HG03520 (cell line): ENCODE results near the gene GGT5.
A peak's percentile ranks its signal among the peaks of the same experiment; 100 is the strongest.
"Not testable (repeated sequence)": the region's sequence is repeated elsewhere in the genome, so short reads cannot be mapped to it uniquely, and the experiment has no call there.

ENCODE experiments used
- ATAC-seq: cut with Tn5 transposase; IDR thresholded peaks from one replicate; pipeline ENCODE4 v1.9.1; 2021; ENCODE audit warnings: mild to moderate bottlenecking, moderate library complexity; ENCODE audit not compliant: unreplicated experiment

The GGT5 gene

GRCh38 chr22:24245030-24245431, at the start of gene GGT5:
GGT5 (minus strand) TSS chr22:24245082; CDS start chr22:24244725, 357 bp downstream.
- not testable (repeated sequence) for ATAC-seq

DNA sequence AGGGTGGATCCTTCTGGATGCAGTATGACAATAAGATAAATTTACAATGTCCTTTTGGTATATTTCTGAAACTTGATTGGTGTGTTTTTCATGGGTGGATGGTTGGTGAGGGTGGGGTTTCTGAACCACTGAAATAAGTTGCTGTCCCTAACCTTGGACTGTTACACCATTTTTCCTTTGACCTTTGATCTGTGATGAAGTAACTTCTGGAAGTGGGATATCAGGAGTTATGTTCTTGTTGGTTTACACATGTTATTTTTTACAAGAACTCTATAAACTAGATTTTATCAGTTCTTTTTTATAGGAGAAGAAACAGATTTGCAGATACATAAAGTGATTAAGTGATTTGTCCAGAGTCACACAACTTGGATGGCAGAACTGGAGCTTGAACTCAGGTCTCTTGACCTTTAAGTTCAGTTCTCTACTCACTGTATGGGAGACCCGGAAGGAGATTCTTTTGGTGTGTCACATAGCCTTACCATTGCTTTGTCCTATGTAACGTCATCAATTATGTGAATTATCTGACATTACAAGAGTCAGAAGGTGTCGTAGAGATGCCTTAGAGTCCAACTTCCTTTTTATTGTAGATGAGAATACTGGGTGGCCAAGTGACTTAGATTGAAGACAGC, 47.4 kb upstream of the GGT5 start:
- ATAC-seq = not testable (repeated sequence)

DNA sequence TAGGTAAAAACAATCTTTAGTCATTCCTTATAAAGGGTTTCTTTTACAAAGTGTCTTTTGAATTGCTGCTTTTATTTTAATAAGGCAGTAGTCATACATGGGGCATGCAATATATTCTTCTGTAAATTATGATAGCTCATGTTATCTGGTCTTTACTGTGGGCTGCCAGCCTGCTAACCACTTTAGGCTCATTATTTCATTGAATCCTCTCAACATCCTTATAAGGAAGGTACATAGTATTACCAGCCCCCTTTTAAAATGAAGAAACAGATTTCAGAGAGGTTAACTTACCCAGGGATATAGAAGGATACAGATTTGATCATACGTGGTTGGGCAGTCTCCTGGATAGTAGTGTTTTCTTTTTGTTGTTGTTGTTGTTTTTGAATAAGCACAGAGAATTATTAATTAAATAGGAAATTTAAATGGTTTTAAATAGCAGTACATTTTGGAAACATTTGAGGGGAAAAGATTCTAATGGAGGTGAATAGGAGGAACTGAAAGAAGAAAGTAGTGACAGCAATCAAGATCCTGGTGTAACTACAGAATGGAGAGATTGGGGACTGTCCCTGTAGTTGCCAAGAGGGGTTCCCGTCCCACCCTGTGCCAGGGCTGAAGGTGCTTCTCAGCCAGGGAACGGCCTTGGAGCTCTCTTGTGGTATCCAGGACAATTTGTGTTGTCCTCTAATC, 46.8 kb upstream of the GGT5 start:
- ATAC-seq = no peak

DNA sequence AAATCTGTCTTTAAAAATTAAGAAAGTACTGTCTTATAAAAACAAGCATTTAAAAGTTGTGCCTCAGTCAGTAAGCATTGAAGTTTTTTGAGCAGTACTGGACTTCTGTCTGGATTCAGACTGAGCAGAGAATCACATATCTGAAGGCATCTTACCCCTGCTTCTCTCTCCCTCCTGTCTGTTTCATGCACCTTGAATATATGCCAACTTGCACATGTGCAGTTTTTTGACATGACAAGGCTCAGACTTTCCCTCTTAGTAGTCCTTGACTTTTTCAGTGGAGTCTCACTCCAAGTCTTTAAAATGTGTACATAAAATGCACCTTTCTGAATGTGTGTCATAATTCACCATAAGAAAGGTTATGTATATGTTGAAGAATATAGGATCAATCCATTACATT, 45.6 kb upstream of the GGT5 start:
- ATAC-seq = no peak

DNA sequence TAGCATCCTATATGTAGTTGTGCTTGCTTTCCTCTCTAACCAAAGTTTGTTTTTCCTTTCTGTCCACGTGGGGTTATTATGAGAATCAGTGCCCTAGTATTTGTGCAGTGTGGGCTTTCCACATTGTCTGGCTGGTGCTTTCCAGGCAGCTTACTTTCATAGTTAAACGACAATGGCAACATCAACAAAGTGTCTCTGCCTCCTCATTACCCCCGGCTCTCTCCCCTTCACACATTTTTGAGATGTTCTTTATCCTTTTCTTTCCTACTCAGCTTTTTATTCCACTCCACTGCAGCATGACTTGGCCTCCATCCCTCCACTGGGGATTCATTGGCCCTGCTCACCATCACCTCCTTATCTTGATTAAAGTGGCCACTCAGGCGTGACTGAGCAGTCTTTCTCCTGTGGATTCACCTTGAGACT, 44.9 kb upstream of the GGT5 start:
- no peak for ATAC-seq

GRCh38 chr22:24289114-24289513, 44.2 kb upstream of the GGT5 start:
- ATAC-seq = no peak

DNA sequence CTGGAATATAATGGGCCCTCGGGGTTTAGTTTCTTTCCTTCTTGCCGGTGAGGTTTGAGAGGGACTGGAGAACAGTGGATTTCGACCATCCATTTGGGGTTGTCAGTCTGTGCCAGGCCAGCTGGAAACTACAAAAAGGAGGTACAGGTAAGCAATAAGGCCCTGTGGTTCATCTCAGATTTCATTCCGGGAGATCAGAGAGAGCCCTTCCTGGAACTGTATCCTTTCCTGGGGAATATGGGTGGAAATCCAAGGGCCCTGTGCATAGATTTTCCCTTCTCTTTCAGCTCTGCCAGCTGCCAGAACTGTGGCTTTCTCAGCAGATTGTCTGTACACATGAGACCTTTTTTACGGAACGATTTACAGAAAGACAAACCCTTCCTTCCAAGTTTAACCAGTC, 42.9 kb upstream of the GGT5 start:
- ATAC-seq = not testable (repeated sequence)

GRCh38 chr22:24287212-24287611, 42.3 kb upstream of the GGT5 start:
- ATAC-seq = not testable (repeated sequence)

DNA sequence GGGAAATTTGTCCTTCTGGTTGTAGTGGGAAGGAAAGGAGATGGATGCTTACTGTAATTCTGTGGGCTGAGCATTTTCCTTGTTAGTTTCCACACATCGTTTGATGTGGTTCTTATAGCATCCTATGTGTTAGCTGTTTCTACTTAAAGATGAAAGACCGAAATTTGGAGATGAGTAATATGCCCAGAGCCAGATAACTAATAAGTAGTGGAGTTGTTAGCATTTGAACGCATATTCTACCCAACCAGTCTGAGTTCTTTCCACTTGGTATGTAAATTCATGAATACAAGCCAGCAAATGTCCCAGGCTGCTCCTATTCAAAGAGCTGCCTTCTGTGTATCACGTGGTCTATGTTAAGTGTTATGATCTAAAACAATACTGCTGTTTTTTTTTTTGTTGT, 40.4 kb upstream of the GGT5 start:
- ATAC-seq = no peak

- ATAC-seq = no peak
Observed at GRCh38 chr22:24284747-24285203, 39.9 kb upstream of the GGT5 start.

- no peak for ATAC-seq
Observed at GRCh38 chr22:24282401-24282800, 37.5 kb upstream of the GGT5 start.

DNA sequence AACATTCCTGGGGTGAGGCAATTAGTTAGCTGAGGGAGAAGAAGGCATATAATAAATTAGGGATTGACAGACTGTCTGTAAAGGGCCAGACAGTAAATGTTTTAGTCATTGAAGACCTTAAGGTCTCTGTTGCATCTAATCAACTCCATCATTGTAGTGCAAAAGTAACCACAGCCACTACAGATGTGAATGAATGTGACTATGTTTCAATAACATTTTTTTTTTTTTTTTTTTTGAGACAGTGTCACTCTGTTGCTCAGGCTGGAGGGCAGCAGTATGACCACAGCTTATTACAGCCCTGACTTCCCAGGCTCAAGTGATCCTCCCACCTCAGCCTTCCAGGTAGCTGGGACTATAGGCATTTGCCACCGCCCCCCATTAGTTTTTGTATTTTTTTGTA, 35.5 kb upstream of the GGT5 start:
- not testable (repeated sequence) for ATAC-seq

- not testable (repeated sequence) for ATAC-seq
Observed at GRCh38 chr22:24274696-24275405, 30.0 kb upstream of the GGT5 start.

DNA sequence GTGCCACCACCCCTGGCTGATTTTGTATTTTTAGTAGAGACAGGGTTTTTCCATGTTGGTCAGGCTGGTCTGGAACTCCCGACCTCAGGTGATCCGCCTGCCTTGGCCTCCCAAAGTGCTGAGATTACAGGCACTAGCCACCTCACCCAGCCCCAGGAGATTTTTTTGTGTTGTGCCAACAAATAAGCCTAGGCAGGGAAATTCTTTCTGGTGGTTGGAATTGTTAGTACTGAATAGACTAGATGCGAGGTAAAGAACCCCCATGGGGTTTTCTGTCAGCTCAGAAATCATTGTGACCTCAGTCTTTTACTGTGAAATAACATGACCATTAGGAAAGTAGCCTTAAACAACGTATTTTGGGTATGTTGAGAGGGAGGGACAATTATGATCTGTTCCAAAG, 29.0 kb upstream of the GGT5 start:
- not testable (repeated sequence) for ATAC-seq

- ATAC-seq = not testable (repeated sequence)
Observed at GRCh38 chr22:24273031-24273430, 28.1 kb upstream of the GGT5 start.

- no peak for ATAC-seq
Observed at GRCh38 chr22:24271386-24271854, 26.5 kb upstream of the GGT5 start.

GRCh38 chr22:24270556-24271385, 25.9 kb upstream of the GGT5 start, which contains the start of gene SPECC1L:
SPECC1L (plus strand) TSS chr22:24270831; CDS start chr22:24302232, 31,401 bp downstream.
- ATAC-seq = peak; percentile 80

DNA sequence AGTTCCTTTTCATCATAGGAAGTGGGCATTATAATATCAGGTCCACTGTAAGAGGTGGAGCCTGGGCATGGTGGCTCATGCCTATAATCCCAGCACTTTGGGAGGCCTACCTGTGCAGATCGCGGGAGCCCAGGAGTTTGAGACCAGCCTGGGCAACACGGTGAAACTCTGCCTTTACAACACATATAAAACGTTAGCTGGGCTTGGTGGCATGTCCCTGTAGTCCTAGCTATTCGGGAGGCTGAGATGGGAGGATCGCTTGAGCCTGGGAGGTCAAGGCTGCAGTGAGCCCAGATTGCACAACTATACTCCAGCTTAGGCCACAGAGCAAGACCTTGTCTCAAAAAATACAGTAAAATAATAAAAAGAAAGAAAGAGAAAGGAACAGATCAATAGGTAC, 21.6 kb upstream of the GGT5 start:
- not testable (repeated sequence) for ATAC-seq

- no peak for ATAC-seq
Observed at GRCh38 chr22:24265734-24266133, 20.9 kb upstream of the GGT5 start.

DNA sequence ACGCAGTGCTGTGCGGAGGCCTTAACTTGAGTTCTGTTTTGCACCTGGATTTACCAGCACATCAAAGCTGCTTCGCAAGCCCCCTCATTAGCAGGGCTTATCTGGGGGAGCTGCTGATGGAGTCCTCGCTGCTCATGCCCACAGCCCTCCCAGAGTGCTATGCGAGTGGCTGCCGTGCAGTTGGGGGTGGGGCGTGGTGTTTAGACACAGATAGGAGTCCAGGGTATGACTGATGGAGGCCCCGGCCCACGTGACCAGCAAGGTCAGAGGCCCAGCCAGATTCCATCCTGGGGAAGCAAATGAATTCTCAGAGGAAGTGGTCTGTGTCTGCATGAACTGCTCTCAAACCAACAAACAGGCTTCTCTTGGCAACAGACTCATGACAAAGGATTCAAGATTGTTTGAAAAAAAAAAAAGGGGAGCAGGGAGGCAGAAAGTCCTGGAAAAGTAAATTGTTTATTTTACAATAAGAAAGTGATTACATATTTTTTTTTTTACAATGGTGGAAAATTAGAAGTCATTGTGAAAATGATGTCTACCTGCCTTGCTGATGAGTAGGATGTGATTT, 19.5 kb upstream of the GGT5 start:
- ATAC-seq = not testable (repeated sequence)
